ENCODE data around the gene FAM184A. TPM values are rescaled to one million over a fixed set of nuclear protein-coding genes. Genes with fewer than 3 reads are reported as not detected.
A peak's percentile ranks its signal among the peaks of the same experiment; 100 is the strongest.

The FAM184A gene
- total and polyA plus RNA-seq, 9 of the 15 experiments (the other 6 are each of a cell fraction or from before 2014, with no cell fraction given), result 6.4 to 18.7 (median 13.1) TPM

DNA sequence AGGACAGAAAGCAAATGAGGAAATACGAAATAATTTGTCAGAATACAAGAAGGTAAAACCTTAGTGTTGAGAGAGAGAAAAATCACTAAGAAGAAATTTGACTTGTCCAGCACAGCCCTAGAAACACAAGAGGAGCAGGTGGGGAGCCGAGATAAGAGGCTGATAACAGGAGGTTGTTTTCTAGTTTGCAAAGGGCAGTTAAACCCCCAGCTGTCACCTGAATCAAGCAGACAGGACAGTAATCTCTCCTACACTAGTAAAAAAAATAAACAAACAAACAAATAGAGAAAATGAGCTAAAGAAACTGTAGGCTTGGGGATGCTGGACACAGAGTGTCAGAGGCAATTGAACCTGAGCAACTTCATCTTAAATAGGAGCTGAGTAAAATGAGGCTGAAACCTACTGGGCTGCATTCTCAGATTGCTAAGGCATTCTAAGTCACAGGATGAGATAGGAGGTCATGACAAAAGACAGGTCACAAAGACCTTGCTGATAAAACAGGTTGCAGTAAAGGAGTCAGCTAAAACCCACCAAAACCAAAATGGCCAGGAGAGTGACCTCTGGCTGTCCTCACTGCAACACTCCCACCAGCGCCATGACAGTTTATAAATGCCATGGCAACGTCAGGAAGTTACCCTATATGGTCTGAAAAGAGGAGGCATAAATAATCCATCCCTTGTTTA is 40.4 kb downstream of the FAM184A start (continued):
- TF ChIP-seq, protein P1, sequence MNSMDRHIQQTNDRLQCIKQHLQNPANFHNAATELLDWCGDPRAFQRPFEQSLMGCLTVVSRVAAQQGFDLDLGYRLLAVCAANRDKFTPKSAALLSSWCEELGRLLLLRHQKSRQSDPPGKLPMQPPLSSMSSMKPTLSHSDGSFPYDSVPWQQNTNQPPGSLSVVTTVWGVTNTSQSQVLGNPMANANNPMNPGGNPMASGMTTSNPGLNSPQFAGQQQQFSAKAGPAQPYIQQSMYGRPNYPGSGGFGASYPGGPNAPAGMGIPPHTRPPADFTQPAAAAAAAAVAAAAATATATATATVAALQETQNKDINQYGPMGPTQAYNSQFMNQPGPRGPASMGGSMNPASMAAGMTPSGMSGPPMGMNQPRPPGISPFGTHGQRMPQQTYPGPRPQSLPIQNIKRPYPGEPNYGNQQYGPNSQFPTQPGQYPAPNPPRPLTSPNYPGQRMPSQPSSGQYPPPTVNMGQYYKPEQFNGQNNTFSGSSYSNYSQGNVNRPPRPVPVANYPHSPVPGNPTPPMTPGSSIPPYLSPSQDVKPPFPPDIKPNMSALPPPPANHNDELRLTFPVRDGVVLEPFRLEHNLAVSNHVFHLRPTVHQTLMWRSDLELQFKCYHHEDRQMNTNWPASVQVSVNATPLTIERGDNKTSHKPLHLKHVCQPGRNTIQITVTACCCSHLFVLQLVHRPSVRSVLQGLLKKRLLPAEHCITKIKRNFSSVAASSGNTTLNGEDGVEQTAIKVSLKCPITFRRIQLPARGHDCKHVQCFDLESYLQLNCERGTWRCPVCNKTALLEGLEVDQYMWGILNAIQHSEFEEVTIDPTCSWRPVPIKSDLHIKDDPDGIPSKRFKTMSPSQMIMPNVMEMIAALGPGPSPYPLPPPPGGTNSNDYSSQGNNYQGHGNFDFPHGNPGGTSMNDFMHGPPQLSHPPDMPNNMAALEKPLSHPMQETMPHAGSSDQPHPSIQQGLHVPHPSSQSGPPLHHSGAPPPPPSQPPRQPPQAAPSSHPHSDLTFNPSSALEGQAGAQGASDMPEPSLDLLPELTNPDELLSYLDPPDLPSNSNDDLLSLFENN (IDR thresholded peaks at IDR 0.05; ENCODE audit: low read depth in 2 of 2, low read length in 2 of 2), result 0 out of 4 replicates have a peak, but pooled peaks of 1 of the 2 experiments have one; percentile 62
- TF ChIP-seq ZNF668 (CRISPR knock-in tag; IDR thresholded peaks at IDR 0.05), result no peak
- TF ChIP-seq RBM15 (IDR thresholded peaks at IDR 0.05; ENCODE audit: insufficient read depth, low read length), result no peak
- TF ChIP-seq PHF8 (IDR thresholded peaks at IDR 0.05; ENCODE audit: borderline replicate concordance, low read length), result no peak
- peak; percentile 96 for TF ChIP-seq ESRRA (IDR thresholded peaks at IDR 0.05; ENCODE audit: borderline replicate concordance, low read depth)
- peak; percentile 91 for TF ChIP-seq DPF2 (IDR thresholded peaks at IDR 0.05)
- TF ChIP-seq DLX4 (CRISPR knock-in tag; IDR thresholded peaks at IDR 0.05), result no peak
- 0 out of 4 replicates have a peak, but pooled peaks of 1 of the 2 experiments have one; percentile 15 for TF ChIP-seq NRF1 (conservative IDR thresholded peaks at IDR 0.05 in 1 of 2, IDR thresholded peaks at IDR 0.05 in 1 of 2)
- TF ChIP-seq CTBP1 (IDR thresholded peaks at IDR 0.05; ENCODE audit: borderline replicate concordance), result peak; percentile 78; the same call in 1 of the 2 replicates
- TF ChIP-seq, protein P2, sequence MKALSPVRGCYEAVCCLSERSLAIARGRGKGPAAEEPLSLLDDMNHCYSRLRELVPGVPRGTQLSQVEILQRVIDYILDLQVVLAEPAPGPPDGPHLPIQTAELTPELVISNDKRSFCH (CRISPR knock-in tag; IDR thresholded peaks at IDR 0.05), result no peak
- TF ChIP-seq, protein P2 (tag; IDR thresholded peaks at IDR 0.05), result peak; percentile 83
- TF ChIP-seq FOXK2 (conservative IDR thresholded peaks at IDR 0.05 in 1 of 2, IDR thresholded peaks at IDR 0.05 in 1 of 2; ENCODE audit: low read depth in 2 of 2), result peak; percentile 30 to 56; a peak in 1 of 4 replicates
- TF ChIP-seq ZNF134 (CRISPR knock-in tag; conservative IDR thresholded peaks at IDR 0.05), result no peak
- TF ChIP-seq KDM1A (IDR thresholded peaks at IDR 0.05), result peak in 1 of 2 experiments; percentile 65; a peak in 3 of 4 replicates
- TF ChIP-seq NFIC (IDR thresholded peaks at IDR 0.05), result peak; percentile 39; the same call in 1 of the 2 replicates
- TF ChIP-seq ELF2 (CRISPR knock-in tag; IDR thresholded peaks at IDR 0.05), result no peak
- peak; percentile 89 for TF ChIP-seq TEAD4 (IDR thresholded peaks at IDR 0.05; ENCODE audit: low read length)
- no peak for TF ChIP-seq TEAD4 (CRISPR knock-in tag; IDR thresholded peaks at IDR 0.05; ENCODE audit: borderline replicate concordance)
- peak; percentile 61 to 97; a peak in 3 of 4 replicates for TF ChIP-seq SRF (CRISPR knock-in tag; IDR thresholded peaks at IDR 0.05)
- no peak for TF ChIP-seq IRF1 (CRISPR knock-in tag; IDR thresholded peaks at IDR 0.05; ENCODE audit: borderline replicate concordance)
- TF ChIP-seq PPARD (CRISPR knock-in tag; IDR thresholded peaks at IDR 0.05), result no peak
- TF ChIP-seq CBFA2T2 (conservative IDR thresholded peaks at IDR 0.05), result peak; percentile 84
- TF ChIP-seq PHF21A (IDR thresholded peaks at IDR 0.05; ENCODE audit: borderline replicate concordance, low read depth), result no peak

Measured in K562 (cell line).